B cell (primary cell): ENCODE results near the gene GPR3. TPM values are rescaled to one million over a fixed set of nuclear protein-coding genes. Genes with fewer than 3 reads are reported as not detected.

ENCODE experiments used
- ATAC-seq: fragments of 200-7000 bp; cut with Tn5 transposase; one replicate; pipeline ENCODE4 v1.10.0; 2021; ENCODE audit warnings: low read depth, mild to moderate bottlenecking, moderate number of reproducible peaks, moderate library complexity
- CTCF ChIA-PET: fragments of 350-600 bp; sonication (Branson Sonifier 250); formaldehyde crosslinking; loops from one replicate; lab custom pipeline; 2021; ENCODE audit warnings: antibody characterized with exemption, inconsistent platforms; lab: Charles Lee
- POLR2A ChIA-PET: fragments of 350-600 bp; sonication (Branson Sonifier 250); formaldehyde crosslinking; loops from one replicate; lab custom pipeline; 2021; ENCODE audit warnings: antibody characterized with exemption; lab: Charles Lee
- DNase-seq: peaks from one replicate; pipeline ENCODE4 v3.0.0; 2013
- H2AFZ ChIP-seq: 2 replicates; pipeline ENCODE4 v1.6.1; 2012; ENCODE audit warnings: mild to moderate bottlenecking, low read depth, low read length; ENCODE audit not compliant: insufficient read depth, poor library complexity, severe bottlenecking
- H3K27ac ChIP-seq, 2 donors: 1 replicate in 1 of 2; 2 replicates in 1 of 2; pipeline ENCODE4 v1.5.1; 2012 to 2013; ENCODE audit warnings: low read length in 2 of 2, mild to moderate bottlenecking in 2 of 2, moderate library complexity in 1 of 2
- H3K27me3 ChIP-seq, 4 experiments: fragments of 200-600 bp in 1 of 4; sonication (generic) in 1 of 4; replicated peaks in 1 of 4; 1 replicate in 2 of 4; 2 replicates in 2 of 4; pipeline versions ENCODE4 v1.6.1 to v1.7.0; 2013 to 2016; ENCODE audit warnings: low read length in 3 of 4, mild to moderate bottlenecking in 2 of 4, mixed read lengths in 1 of 4, moderate library complexity in 1 of 4; ENCODE audit not compliant: insufficient read depth in 4 of 4, control insufficient read depth in 3 of 4; ENCODE audit errors: control extremely low read depth in 1 of 4
- H3K36me3 ChIP-seq, 2 experiments: replicated peaks in 1 of 2; 1 replicate in 1 of 2; 2 replicates in 1 of 2; pipeline versions ENCODE4 v1.6.1 to v1.7.1; 2013; ENCODE audit warnings: low read length in 1 of 2; ENCODE audit not compliant: insufficient read depth in 2 of 2, control insufficient read depth in 1 of 2; ENCODE audit errors: control extremely low read depth in 1 of 2, extremely low read depth in 1 of 2
- H3K4me1 ChIP-seq, 2 donors: fragments of 200-600 bp in 1 of 2; sonication (generic) in 1 of 2; 1 replicate in 1 of 2; 2 replicates in 1 of 2; pipeline versions ENCODE4 v1.5.1 to v1.6.1; 2013 to 2017; ENCODE audit warnings: low read length in 2 of 2; ENCODE audit not compliant: control insufficient read depth in 2 of 2, insufficient read depth in 2 of 2
- H3K4me2 ChIP-seq: replicated peaks from 2 replicates; pipeline ENCODE3; 2012; ENCODE audit warnings: mild to moderate bottlenecking, low read depth, low read length; ENCODE audit not compliant: poor library complexity, severe bottlenecking
- H3K4me3 ChIP-seq, 5 experiments: fragments of 200-600 bp in 1 of 5; sonication (generic) in 1 of 5; 1 replicate in 3 of 5; 2 replicates in 2 of 5; pipeline versions ENCODE4 v1.5.1 to v1.7.0; 2011 to 2016; ENCODE audit warnings: low read length in 4 of 5, mild to moderate bottlenecking in 4 of 5, low read depth in 2 of 5, control low read depth in 1 of 5, moderate library complexity in 1 of 5; ENCODE audit not compliant: insufficient read depth in 1 of 5; ENCODE audit errors: control extremely low read depth in 1 of 5, extremely low read depth in 1 of 5
- H3K79me2 ChIP-seq: fragments of 200-600 bp; sonication (generic); one replicate; pipeline ENCODE4 v1.6.0; 2016; ENCODE audit warnings: low read length; ENCODE audit not compliant: control insufficient read depth, insufficient read depth
- H3K9ac ChIP-seq: fragments of 200-600 bp; sonication (generic); 2 replicates; pipeline ENCODE4 v1.6.1; 2017; ENCODE audit warnings: mild to moderate bottlenecking, low read length, moderate library complexity
- H3K9me3 ChIP-seq, 3 donors: one replicate each; pipeline versions ENCODE4 v1.6.1 to v1.7.1; 2013; ENCODE audit warnings: low read length in 2 of 3; ENCODE audit not compliant: control insufficient read depth in 2 of 3, insufficient read depth in 1 of 3; ENCODE audit errors: control extremely low read depth in 1 of 3
- H4K20me1 ChIP-seq: 2 replicates; pipeline ENCODE4 v1.6.0; 2012; ENCODE audit warnings: mild to moderate bottlenecking, low read length; ENCODE audit not compliant: insufficient read depth, control insufficient read depth, poor library complexity, severe bottlenecking
- H3K27ac Mint-ChIP-seq: one replicate; pipeline ENCODE4 v1.8.0; 2021; ENCODE audit warnings: mixed read lengths
- H3K27me3 Mint-ChIP-seq: one replicate; pipeline ENCODE4 v1.8.0; 2021; ENCODE audit warnings: mixed read lengths
- H3K4me1 Mint-ChIP-seq: one replicate; pipeline ENCODE4 v1.8.0; 2021; ENCODE audit warnings: mixed read lengths
- H3K4me3 Mint-ChIP-seq: one replicate; pipeline ENCODE4 v1.8.0; 2021; ENCODE audit warnings: mixed read lengths
- H3K9me3 Mint-ChIP-seq: one replicate; pipeline ENCODE4 v1.8.0; 2022; ENCODE audit warnings: mixed read lengths; ENCODE audit not compliant: insufficient read depth
- CTCF ChIP-seq: fragments of 200-600 bp; IDR thresholded peaks from one replicate; pipeline ENCODE4 v1.8.0; 2022; ENCODE audit warnings: antibody characterized with exemption, mild to moderate bottlenecking
- EZH2 ChIP-seq: IDR thresholded peaks from 2 replicates; pipeline ENCODE4 v1.6.1; 2012; ENCODE audit warnings: borderline replicate concordance, low read depth, mild to moderate bottlenecking, moderate library complexity, low read length; ENCODE audit not compliant: insufficient read depth, poor library complexity, severe bottlenecking
- WGBS: methylation state at CpG from one replicate; pipeline ENCODE4 v1.1.5; 2013; ENCODE audit warnings: missing lambda C conversion rate; ENCODE audit not compliant: insufficient coverage; 5-methylcytosine and 5-hydroxymethylcytosine counted together
- intact Hi-C: fragments of 100-400 bp; cut with micrococcal nuclease; formaldehyde crosslinking; loops from one replicate; pipeline ENCODE4 v1.10.0; 2022
- polyA plus RNA-seq: library from polyadenylated mRNA; depleted of rRNA; stranded (reverse); fragments of >200 nt; gene quantifications from 2 replicates; pipeline ENCODE4 v1.2.3, GENCODE V29; 2012
- total RNA-seq, 2 donors: library from RNA; stranded (reverse); fragments of 120-200 nt in 1 of 2; gene quantifications; 1 replicate in 1 of 2; 2 replicates in 1 of 2; pipeline versions ENCODE4 v1.2.3 to v1.2.4, GENCODE V29; 2013 to 2022

The GPR3 gene
- total and polyA plus RNA-seq, 2 donors (not counting 1 experiment from before 2014, with no cell fraction given): 3.3 TPM; not detected in 1

GRCh38 chr1:27348861-27349783, 43.3 kb upstream of the GPR3 start:
- no peak for TF ChIP-seq EZH2
- no peak for TF ChIP-seq CTCF
- H3K27me3 ChIP-seq: no peaks in the 10 kb centered on the region
- CTCF ChIA-PET: interaction anchor here (0.6 to 2.6 kb wide), 11 partner anchors 8 to 269 kb away, joined by 3 to 14 read pairs (median 4); no protein-coding TSS in a partner anchor
- H4K20me1 ChIP-seq: peaks cover 12% of the 10 kb centered on the region
- intact Hi-C loops: loop anchor here (1.0 kb wide), 1 partner anchor 8 kb away; no protein-coding TSS in a partner anchor
- H3K27ac ChIP-seq: no peak overlapping the region
- peaks cover 43% of the 10 kb centered on the region for H3K79me2 ChIP-seq
- Mint-ChIP-seq H3K27me3 (no peaks in the 10 kb centered on the region), H3K27ac (peak overlapping the region; percentile 46), H3K4me1 (peaks cover 22% of the 10 kb centered on the region), H3K4me3 (peak overlapping the region; percentile 75), H3K9me3 (no peaks in the 10 kb centered on the region)
- POLR2A ChIA-PET: interaction anchor here (1.1 to 1.9 kb wide), 3 partner anchors 8 to 11 kb away, joined by 3 to 11 read pairs (median 3); partner anchors contain the start of gene SYTL1
- H3K36me3 ChIP-seq: peaks cover 0 to 61% of the 10 kb centered on the region in 2 experiments
- WGBS: 73% methylated on average over 34 of the region's 51 CpGs
- DNase-seq (peak; percentile 50), ATAC-seq (peak; percentile 77)
- peak overlapping the region; percentile 71 for H3K4me2 ChIP-seq
- peak overlapping the region; percentile 19 for H3K9ac ChIP-seq
- peak overlapping the region; percentile 38 for H2AFZ ChIP-seq
- H3K4me3 ChIP-seq: peak overlapping the region in 3 of 5 experiments; percentile 27 to 41 (median 29)
- peaks cover 9 to 22% of the 10 kb centered on the region in 2 donors for H3K4me1 ChIP-seq
- no peaks in the 10 kb centered on the region for H3K9me3 ChIP-seq
